Skeletal muscle tissue (tissue), 4 donors: Measurements from ENCODE around the gene MYH6. TPM values are rescaled to one million over a fixed set of nuclear protein-coding genes. Genes with fewer than 3 reads are reported as not detected.

ENCODE experiments used
- H3K27ac ChIP-seq: one replicate; pipeline ENCODE4 v1.7.0; 2013; ENCODE audit warnings: mild to moderate bottlenecking, low read depth, low read length, inconsistent platforms
- H3K27me3 ChIP-seq, 3 donors: one replicate each; pipeline ENCODE4 v1.7.0; 2013; ENCODE audit warnings: low read length in 3 of 3; ENCODE audit not compliant: control insufficient read depth in 3 of 3, insufficient read depth in 3 of 3
- H3K36me3 ChIP-seq, 3 donors: one replicate each; pipeline ENCODE4 v1.7.0; 2013; ENCODE audit warnings: low read length in 3 of 3; ENCODE audit not compliant: control insufficient read depth in 3 of 3, insufficient read depth in 3 of 3
- H3K4me1 ChIP-seq, 3 donors: one replicate each; pipeline ENCODE4 v1.7.0; 2013; ENCODE audit warnings: low read length in 3 of 3, mild to moderate bottlenecking in 3 of 3; ENCODE audit not compliant: control insufficient read depth in 3 of 3, insufficient read depth in 3 of 3
- H3K4me3 ChIP-seq, 3 donors: one replicate each; pipeline ENCODE4 v1.7.0; 2013; ENCODE audit warnings: low read length in 3 of 3
- H3K9ac ChIP-seq, 3 donors: one replicate each; pipeline ENCODE4 v1.7.0; 2013; ENCODE audit warnings: low read length in 3 of 3, mild to moderate bottlenecking in 3 of 3, moderate library complexity in 2 of 3, low read depth in 1 of 3
- H3K9me3 ChIP-seq, 3 donors: one replicate each; pipeline ENCODE4 v1.7.0; 2013; ENCODE audit warnings: low read length in 3 of 3; ENCODE audit not compliant: control insufficient read depth in 3 of 3
- total RNA-seq: library from RNA; depleted of rRNA; stranded (reverse); fragments of >200 nt; gene quantifications from one replicate; pipeline ENCODE4 v1.2.3, GENCODE V29; 2014
- donor health status: Osteomylitis.

The MYH6 gene
- total RNA-seq, 1 donor from 2014 or later, result 2.1 TPM

DNA sequence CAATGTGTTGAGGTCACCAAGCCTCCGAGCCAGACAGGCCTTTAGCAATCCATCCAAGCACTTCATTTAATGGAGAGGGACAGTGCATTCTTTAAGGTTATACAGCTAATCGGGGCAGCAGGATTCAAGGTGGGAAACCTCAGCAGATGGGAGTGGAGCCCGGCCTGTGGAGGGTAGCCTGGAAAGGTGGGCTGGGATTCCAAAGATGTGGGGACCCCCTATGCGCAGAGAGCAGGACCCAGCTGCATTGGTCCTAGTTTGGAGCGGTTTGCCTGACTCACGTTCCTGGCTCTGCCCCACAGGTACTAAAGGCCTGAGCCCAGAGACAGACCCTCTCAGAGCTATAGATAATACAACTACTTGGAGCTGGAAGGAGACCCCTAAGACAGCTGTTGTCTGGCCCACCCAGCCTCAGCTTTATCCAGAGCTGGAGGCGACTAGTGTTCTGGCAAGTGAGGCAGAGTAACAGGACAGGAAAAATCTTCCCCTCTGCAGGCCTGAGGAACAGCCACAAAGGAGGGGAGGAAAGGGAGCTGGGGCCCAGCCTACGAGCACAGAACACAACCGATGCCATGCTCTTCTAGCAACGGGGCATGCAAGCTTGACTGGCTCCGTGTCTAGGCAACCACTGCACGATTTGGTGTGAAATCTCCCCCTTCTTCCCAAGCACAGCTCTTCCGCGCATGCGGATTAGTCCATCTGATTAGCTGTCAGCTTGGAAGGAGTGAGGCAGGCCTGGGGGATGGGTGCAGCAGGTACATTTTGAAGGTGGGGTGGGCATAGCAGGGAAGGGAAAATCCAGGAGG is 28.5 kb upstream of the MYH6 start:
- Histone ChIP-seq H3K36me3 (peaks cover 4 to 38% (median 37%) of the 10 kb centered on the region in 3 donors), H3K9me3 (no peaks in the 10 kb centered on the region), H3K9ac (peak overlapping the region; percentile 4 to 82 (median 38)), H3K4me3 (peak overlapping the region in 2 of 3 donors; percentile 9 to 69), H3K4me1 (peaks cover 23 to 60% (median 59%) of the 10 kb centered on the region in 3 donors), H3K27ac (peak overlapping the region; percentile 90), H3K27me3 (no peaks in the 10 kb centered on the region)

GRCh38 chr14:23435543-23436326 is 27.7 kb upstream of the MYH6 start, which contains the start of gene MYH7:
Gene MYH7, minus strand, starts transcription at chr14:23435660. Its CDS starts 1,928 bp downstream, at chr14:23433732.
- Histone ChIP-seq H3K36me3 (peaks cover 8 to 45% (median 44%) of the 10 kb centered on the region in 3 donors), H3K27ac (peak within 1 kb of the TSS; percentile 90), H3K4me1 (peaks cover 23 to 56% (median 55%) of the 10 kb centered on the region in 3 donors), H3K27me3 (no peaks in the 10 kb centered on the region), H3K4me3 (peak within 1 kb of the TSS; percentile 76 to 80 (median 79)), H3K9me3 (no peaks in the 10 kb centered on the region), H3K9ac (peak within 1 kb of the TSS; percentile 66 to 82 (median 78))

GRCh38 chr14:23434488-23435222 is 26.6 kb upstream of the MYH6 start:
- H3K27ac ChIP-seq, result peak overlapping the region; percentile 90

DNA sequence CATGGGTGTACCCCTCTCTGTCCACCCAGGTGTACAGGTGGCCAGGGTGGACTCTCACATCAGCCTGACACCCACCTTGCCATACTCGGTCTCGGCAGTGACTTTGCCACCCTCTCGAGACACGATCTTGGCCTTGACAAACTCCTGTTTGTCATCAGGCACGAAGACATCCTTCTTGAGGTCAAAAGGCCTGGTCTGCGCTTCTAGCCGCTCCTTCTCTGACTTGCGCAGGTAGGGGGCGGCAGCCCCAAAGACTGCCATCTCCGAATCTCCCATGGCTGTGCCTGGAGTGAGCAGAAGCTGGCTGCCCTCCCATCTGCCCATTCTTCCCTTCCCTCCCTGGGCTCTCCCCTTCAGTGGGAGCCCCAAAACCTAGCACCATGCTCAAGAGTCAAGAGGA is 25.4 kb upstream of the MYH6 start:
- Histone ChIP-seq H3K4me1 (peaks cover 16 to 50% (median 46%) of the 10 kb centered on the region in 3 donors), H3K4me3 (peak overlapping the region; percentile 76 to 80 (median 79)), H3K27me3 (peaks cover 0 to 2% (median 0%) of the 10 kb centered on the region in 3 donors), H3K27ac (peak overlapping the region; percentile 90), H3K9ac (peak overlapping the region; percentile 66 to 82 (median 78)), H3K9me3 (no peaks in the 10 kb centered on the region), H3K36me3 (peaks cover 11 to 65% (median 47%) of the 10 kb centered on the region in 3 donors)

More at GRCh38 chr14:23434488-23435222, 26.6 kb upstream of the MYH6 start:
- Histone ChIP-seq H3K27me3 (peaks cover 0 to 2% (median 0%) of the 10 kb centered on the region in 3 donors), H3K4me3 (peak overlapping the region; percentile 76 to 80 (median 79)), H3K9ac (peak overlapping the region; percentile 66 to 82 (median 78)), H3K36me3 (peaks cover 11 to 56% (median 47%) of the 10 kb centered on the region in 3 donors), H3K9me3 (no peaks in the 10 kb centered on the region), H3K4me1 (peaks cover 23 to 55% (median 53%) of the 10 kb centered on the region in 3 donors)

GRCh38 chr14:23432946-23433345 is 24.9 kb upstream of the MYH6 start:
- no peaks in the 10 kb centered on the region for H3K9me3 ChIP-seq
- H3K36me3 ChIP-seq, result peaks cover 14 to 70% (median 50%) of the 10 kb centered on the region in 3 donors
- H3K9ac ChIP-seq, result peak overlapping the region; percentile 66 to 82 (median 78)
- peaks cover 0 to 2% (median 0%) of the 10 kb centered on the region in 3 donors for H3K27me3 ChIP-seq
- H3K4me1 ChIP-seq, result peaks cover 11 to 50% (median 45%) of the 10 kb centered on the region in 3 donors
- peak overlapping the region; percentile 90 for H3K27ac ChIP-seq
- peak overlapping the region; percentile 76 to 80 (median 79) for H3K4me3 ChIP-seq

- Histone ChIP-seq H3K9me3 (no peaks in the 10 kb centered on the region), H3K4me3 (peak overlapping the region; percentile 76 to 80 (median 79)), H3K27me3 (peaks cover 0 to 2% (median 0%) of the 10 kb centered on the region in 3 donors), H3K27ac (peak overlapping the region; percentile 31), H3K9ac (peak overlapping the region in 2 of 3 donors; percentile 66 to 82), H3K4me1 (peaks cover 12 to 50% (median 44%) of the 10 kb centered on the region in 3 donors), H3K36me3 (peaks cover 17 to 76% (median 57%) of the 10 kb centered on the region in 3 donors)
Measured at GRCh38 chr14:23432102-23432925, 24.2 kb upstream of the MYH6 start.

DNA sequence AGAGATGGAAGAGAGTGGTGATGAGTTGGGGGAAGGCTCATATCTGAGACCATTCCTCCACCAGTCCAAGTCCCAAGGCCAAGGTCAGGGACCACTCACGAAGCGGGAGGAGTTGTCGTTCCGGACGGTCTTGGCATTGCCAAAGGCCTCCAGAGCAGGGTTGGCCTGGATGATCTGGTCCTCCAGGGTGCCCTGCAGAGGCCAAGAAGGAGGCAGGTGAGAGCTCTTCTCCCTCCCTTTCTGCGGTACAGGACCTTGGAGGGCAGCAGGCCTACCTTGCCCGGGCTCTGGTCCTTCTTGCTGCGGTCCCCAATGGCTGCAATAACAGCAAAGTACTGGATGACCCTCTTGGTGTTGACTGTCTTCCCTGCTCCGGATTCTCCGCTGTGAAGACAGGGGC is 23.4 kb upstream of the MYH6 start:
- H3K9me3 ChIP-seq, result no peaks in the 10 kb centered on the region
- H3K9ac ChIP-seq, result peak overlapping the region; percentile 20 to 82 (median 51)
- H3K27ac ChIP-seq, result no peak overlapping the region
- H3K4me3 ChIP-seq, result peak overlapping the region; percentile 59 to 80 (median 76)
- H3K36me3 ChIP-seq, result peaks cover 17 to 79% (median 59%) of the 10 kb centered on the region in 3 donors
- H3K27me3 ChIP-seq, result peaks cover 0 to 2% (median 0%) of the 10 kb centered on the region in 3 donors
- peaks cover 7 to 45% (median 38%) of the 10 kb centered on the region in 3 donors for H3K4me1 ChIP-seq

- Histone ChIP-seq H3K27ac (no peak overlapping the region), H3K9me3 (no peaks in the 10 kb centered on the region), H3K4me3 (peak overlapping the region; percentile 59 to 80 (median 76)), H3K9ac (peak overlapping the region in 1 of 3 donors; percentile 82), H3K4me1 (peaks cover 7 to 38% (median 35%) of the 10 kb centered on the region in 3 donors), H3K36me3 (peaks cover 17 to 79% (median 61%) of the 10 kb centered on the region in 3 donors), H3K27me3 (peaks cover 0 to 2% (median 0%) of the 10 kb centered on the region in 3 donors)
Measured at GRCh38 chr14:23430723-23431085, 22.6 kb upstream of the MYH6 start.
